Activated CD4-positive, alpha-beta T cell treated with anti-CD3 and anti-CD28 coated beads, Interleukin-2, Interleukin-4, amounts not matched to agents 100 ng/mL and 50 ng/mL, durations not matched to agents 16 hours and 8 hours (primary cell): ENCODE results near the gene RAVER2.

Experiments used
- DNase-seq: peaks from one replicate; pipeline ENCODE4 v3.0.0-alpha.2; 2020; ENCODE audit warnings: low spot score

The RAVER2 gene

GRCh38 chr1:64846573-64847430, 101.9 kb downstream of the RAVER2 start:
- no peak for DNase-seq

GRCh38 chr1:64847666-64848065, 102.8 kb downstream of the RAVER2 start:
- no peak for DNase-seq

- DNase-seq: no peak
Observed at GRCh38 chr1:64848136-64848535, 103.3 kb downstream of the RAVER2 start.

- no peak for DNase-seq
Observed at GRCh38 chr1:64848803-64849202, 103.9 kb downstream of the RAVER2 start.

GRCh38 chr1:64849942-64850341, 105.1 kb downstream of the RAVER2 start:
- DNase-seq: no peak

- no peak for DNase-seq
Observed at GRCh38 chr1:64850846-64851245, 106.0 kb downstream of the RAVER2 start.

GRCh38 chr1:64851664-64852063, 106.8 kb downstream of the RAVER2 start:
- DNase-seq: no peak

- DNase-seq: no peak
Observed at GRCh38 chr1:64854674-64855073, 109.8 kb downstream of the RAVER2 start.

- no peak for DNase-seq
Observed at GRCh38 chr1:64855557-64855956, 110.7 kb downstream of the RAVER2 start.

GRCh38 chr1:64856553-64856952, 111.7 kb downstream of the RAVER2 start:
- DNase-seq: no peak

GRCh38 chr1:64857347-64857746, 112.5 kb downstream of the RAVER2 start:
- no peak for DNase-seq

GRCh38 chr1:64861611-64862010, 116.7 kb downstream of the RAVER2 start:
- DNase-seq: no peak

- DNase-seq: peak; percentile 63
Observed at GRCh38 chr1:64864018-64864940, 119.4 kb downstream of the RAVER2 start.

- no peak for DNase-seq
Observed at GRCh38 chr1:64865105-64865757, 120.4 kb downstream of the RAVER2 start.

GRCh38 chr1:64866689-64867088, 121.8 kb downstream of the RAVER2 start:
- DNase-seq: no peak

- no peak for DNase-seq
Observed at GRCh38 chr1:64867266-64867665, 122.4 kb downstream of the RAVER2 start.

GRCh38 chr1:64871256-64871655, 126.4 kb downstream of the RAVER2 start:
- no peak for DNase-seq

GRCh38 chr1:64872067-64872466, 127.2 kb downstream of the RAVER2 start:
- no peak for DNase-seq

- no peak for DNase-seq
Observed at GRCh38 chr1:64873576-64873975, 128.7 kb downstream of the RAVER2 start.

GRCh38 chr1:64874666-64875065, 129.8 kb downstream of the RAVER2 start:
- DNase-seq: no peak

- no peak for DNase-seq
Observed at GRCh38 chr1:64875101-64875500, 130.2 kb downstream of the RAVER2 start.

- DNase-seq: no peak
Observed at GRCh38 chr1:64875606-64876005, 130.7 kb downstream of the RAVER2 start.
